ENCODE data around the gene TOM1L2. TPM values are rescaled to one million over a fixed set of nuclear protein-coding genes. Genes with fewer than 3 reads are reported as not detected.

The TOM1L2 gene
- total RNA-seq, 6 experiments from 2014 or later = 92.1 to 144 (median 101) TPM

DNA sequence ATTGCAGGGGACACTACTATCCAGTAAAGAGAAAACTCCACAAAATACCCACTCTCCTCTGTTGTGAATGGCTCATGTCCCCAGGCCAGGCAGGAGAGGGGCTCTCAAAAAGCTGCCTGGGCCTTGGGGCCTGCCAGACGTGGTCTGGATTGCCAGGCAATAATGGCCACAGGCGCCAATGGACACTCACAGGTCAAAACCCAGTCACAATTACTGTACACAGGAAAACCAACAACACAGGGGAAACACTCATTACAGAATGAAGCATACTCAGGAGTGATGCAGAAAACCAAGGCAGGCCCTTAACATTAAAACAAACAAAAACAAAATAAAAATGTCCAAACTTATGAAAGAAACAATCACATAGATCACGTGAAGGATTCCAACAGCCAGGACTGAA lies 100.3 kb downstream of the TOM1L2 start:
- no peak overlapping the region for H3K27ac Mint-ChIP-seq

DNA sequence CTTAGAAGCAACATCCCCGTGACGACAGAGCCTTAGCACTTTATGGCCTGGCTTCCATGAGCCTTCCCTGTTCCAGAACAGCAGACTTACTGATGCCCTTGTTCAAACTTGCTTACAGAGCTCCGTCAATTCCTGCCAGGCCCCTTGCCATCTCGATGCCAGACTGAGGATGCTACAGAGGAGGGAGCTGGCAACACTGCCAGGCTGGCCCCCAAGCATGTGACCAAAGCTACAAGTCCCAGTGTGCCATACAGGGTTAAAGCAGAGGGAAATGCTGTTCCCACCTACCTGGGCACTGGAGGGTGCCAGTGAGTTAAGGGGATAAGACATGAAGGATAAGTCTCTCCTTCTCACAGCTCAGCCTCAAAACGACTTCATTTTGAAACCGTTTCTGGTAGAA lies 102.0 kb downstream of the TOM1L2 start:
- no peak overlapping the region for H3K4me3 Mint-ChIP-seq
- H3K4me1 Mint-ChIP-seq (ENCODE audit: low read depth) = peaks cover 14% of the 10 kb centered on the region
- no peak overlapping the region for H3K27ac Mint-ChIP-seq
- TF ChIP-seq, protein P1, sequence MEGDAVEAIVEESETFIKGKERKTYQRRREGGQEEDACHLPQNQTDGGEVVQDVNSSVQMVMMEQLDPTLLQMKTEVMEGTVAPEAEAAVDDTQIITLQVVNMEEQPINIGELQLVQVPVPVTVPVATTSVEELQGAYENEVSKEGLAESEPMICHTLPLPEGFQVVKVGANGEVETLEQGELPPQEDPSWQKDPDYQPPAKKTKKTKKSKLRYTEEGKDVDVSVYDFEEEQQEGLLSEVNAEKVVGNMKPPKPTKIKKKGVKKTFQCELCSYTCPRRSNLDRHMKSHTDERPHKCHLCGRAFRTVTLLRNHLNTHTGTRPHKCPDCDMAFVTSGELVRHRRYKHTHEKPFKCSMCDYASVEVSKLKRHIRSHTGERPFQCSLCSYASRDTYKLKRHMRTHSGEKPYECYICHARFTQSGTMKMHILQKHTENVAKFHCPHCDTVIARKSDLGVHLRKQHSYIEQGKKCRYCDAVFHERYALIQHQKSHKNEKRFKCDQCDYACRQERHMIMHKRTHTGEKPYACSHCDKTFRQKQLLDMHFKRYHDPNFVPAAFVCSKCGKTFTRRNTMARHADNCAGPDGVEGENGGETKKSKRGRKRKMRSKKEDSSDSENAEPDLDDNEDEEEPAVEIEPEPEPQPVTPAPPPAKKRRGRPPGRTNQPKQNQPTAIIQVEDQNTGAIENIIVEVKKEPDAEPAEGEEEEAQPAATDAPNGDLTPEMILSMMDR (IDR thresholded peaks at IDR 0.05) = no peak
- H3K36me3 Mint-ChIP-seq (ENCODE audit: low read depth) = peaks cover 5% of the 10 kb centered on the region
- peaks cover 8% of the 10 kb centered on the region; the same call in 1 of the 2 replicates for H3K27me3 Mint-ChIP-seq (ENCODE audit: insufficient read depth)
- no peak for DNase-seq
- H3K9me3 Mint-ChIP-seq = no peaks in the 10 kb centered on the region

More for the DNA sequence above, 100.3 kb downstream of the TOM1L2 start:
- Mint-ChIP-seq H3K4me1 (ENCODE audit: low read depth) (peaks cover 30% of the 10 kb centered on the region), H3K36me3 (ENCODE audit: low read depth) (peaks cover 22% of the 10 kb centered on the region), H3K27me3 (ENCODE audit: insufficient read depth) (peaks cover 2% of the 10 kb centered on the region; the same call in 1 of the 2 replicates), H3K4me3 (no peak overlapping the region), H3K9me3 (no peaks in the 10 kb centered on the region)
- TF ChIP-seq, protein P1 (IDR thresholded peaks at IDR 0.05) = no peak
- DNase-seq = no peak

DNA sequence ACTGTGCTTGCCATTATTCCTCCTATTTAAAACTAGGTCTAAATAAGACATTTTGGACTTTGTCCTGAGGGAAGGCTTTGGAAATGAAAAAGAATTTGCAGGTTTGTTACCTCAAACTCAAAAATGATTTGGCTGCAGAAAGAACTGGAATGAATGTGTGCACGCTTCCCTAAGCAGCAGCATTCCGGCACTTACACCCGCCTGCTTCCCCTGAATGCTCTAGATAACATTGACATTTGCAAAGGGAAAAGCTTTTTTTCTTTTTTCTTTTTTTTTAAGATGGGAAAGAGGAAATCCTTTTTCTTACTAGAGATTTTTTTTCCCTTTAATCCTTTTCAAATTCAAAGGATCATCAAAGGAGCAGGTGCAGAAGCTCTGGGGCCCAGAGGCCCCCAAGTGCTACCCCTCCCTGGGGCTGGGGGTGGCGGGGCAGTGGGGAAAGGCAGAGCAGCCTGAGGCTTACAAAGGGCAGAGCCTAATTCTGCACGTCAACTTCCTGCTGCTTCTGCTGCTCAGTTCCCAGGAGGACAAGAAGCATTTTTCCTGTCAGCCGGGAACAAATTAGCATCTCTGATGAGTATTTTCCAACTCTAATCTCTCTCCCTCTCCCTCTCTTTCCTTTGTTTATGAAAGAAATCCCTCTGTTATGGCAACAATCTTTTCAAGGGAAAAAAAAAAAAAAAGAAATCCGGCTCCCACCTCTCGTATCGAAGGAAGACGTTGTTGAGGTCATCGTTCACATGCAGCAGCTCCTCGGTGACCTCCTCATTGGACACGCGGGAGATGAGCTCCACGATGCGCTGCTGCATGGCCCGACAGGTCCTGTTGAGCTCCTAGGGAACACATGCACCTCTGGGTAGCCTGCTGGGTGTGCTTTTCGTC lies 103.3 kb downstream of the TOM1L2 start:
- Mint-ChIP-seq H3K9me3 (no peaks in the 10 kb centered on the region), H3K4me1 (ENCODE audit: low read depth) (peaks cover 14% of the 10 kb centered on the region), H3K36me3 (ENCODE audit: low read depth) (peaks cover 4% of the 10 kb centered on the region; the same call in 1 of the 2 replicates), H3K27me3 (ENCODE audit: insufficient read depth) (peaks cover 8% of the 10 kb centered on the region; the same call in 1 of the 2 replicates), H3K4me3 (no peak overlapping the region), H3K27ac (no peak overlapping the region)
- no peak for DNase-seq
- TF ChIP-seq, protein P1 (IDR thresholded peaks at IDR 0.05) = no peak

DNA sequence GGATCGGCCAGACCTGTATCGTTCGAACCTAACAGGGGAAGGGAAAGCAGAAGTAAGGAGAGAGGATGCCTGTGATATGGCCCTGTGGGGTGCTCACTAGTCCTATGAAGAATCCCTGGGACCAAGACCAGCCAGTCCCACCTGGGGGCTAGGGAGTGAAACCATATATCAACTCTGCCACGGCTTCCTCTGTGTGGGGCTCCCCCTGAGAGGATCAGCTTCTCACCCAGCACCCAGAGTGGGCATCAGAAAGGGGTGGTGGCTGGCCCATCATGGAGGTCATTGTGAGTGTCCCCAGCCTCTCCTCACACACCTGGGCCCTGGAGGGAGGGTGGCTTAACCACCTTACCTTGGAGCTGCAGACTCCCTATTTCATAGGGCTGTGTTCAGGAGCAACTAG lies 105.3 kb downstream of the TOM1L2 start:
- TF ChIP-seq, protein P1 (IDR thresholded peaks at IDR 0.05) = no peak
- H3K27me3 Mint-ChIP-seq (ENCODE audit: insufficient read depth) = 0 out of 2 replicates have a peak, but pooled peaks cover 5% of the 10 kb centered on the region
- no peak for DNase-seq
- no peaks in the 10 kb centered on the region for H3K4me1 Mint-ChIP-seq (ENCODE audit: low read depth)
- H3K4me3 Mint-ChIP-seq = no peak overlapping the region
- no peaks in the 10 kb centered on the region for H3K9me3 Mint-ChIP-seq
- peaks cover 9% of the 10 kb centered on the region for H3K36me3 Mint-ChIP-seq (ENCODE audit: low read depth)
- no peak overlapping the region for H3K27ac Mint-ChIP-seq

DNA sequence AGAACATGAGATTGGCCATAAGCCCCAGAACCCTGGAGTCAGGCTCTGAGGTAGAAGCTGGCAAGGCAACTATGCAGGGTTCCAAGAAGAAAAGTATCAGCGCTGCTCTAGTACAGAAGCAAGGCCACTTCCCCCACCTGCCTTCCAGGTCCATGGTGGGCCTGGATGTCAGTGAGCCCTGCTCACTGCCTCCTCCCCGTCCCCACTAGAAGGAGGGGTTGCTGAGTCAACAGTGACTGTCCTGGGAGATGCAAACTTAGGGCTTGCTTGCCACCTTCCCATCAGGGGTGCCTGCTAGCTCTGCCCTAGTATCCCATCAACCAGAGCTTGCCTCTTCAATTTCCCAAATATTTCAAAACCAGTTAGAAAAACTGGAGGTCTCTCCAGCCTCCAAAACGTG lies 105.8 kb downstream of the TOM1L2 start:
- Mint-ChIP-seq H3K4me3 (no peak overlapping the region), H3K9me3 (no peaks in the 10 kb centered on the region), H3K36me3 (ENCODE audit: low read depth) (peaks cover 9% of the 10 kb centered on the region), H3K27me3 (ENCODE audit: insufficient read depth) (0 out of 2 replicates have a peak, but pooled peaks cover 5% of the 10 kb centered on the region), H3K27ac (no peak overlapping the region), H3K4me1 (ENCODE audit: low read depth) (no peaks in the 10 kb centered on the region)
- no peak for DNase-seq
- TF ChIP-seq, protein P1 (IDR thresholded peaks at IDR 0.05) = no peak
